Left renal pelvis (tissue), 4 donors: Measurements from ENCODE around the gene ANKRD23. TPM values are rescaled to one million over a fixed set of nuclear protein-coding genes. Genes with fewer than 3 reads are reported as not detected.

Experiments used
- DNase-seq, 4 donors: peaks; one replicate each; pipeline ENCODE4 v3.0.0-alpha.2; 2013; ENCODE audit warnings: low read depth in 4 of 4, low spot score in 3 of 4
- polyA plus RNA-seq, 4 donors: library from polyadenylated mRNA; unstranded; fragments of 120-200 nt; gene quantifications; one replicate each; pipeline ENCODE4 v1.2.1, GENCODE V29; 2013; ENCODE audit not compliant: insufficient read length in 4 of 4

ANKRD23 gene
- polyA plus RNA-seq, 4 donors = 4.1 to 6.1 (median 4.5) TPM

DNA sequence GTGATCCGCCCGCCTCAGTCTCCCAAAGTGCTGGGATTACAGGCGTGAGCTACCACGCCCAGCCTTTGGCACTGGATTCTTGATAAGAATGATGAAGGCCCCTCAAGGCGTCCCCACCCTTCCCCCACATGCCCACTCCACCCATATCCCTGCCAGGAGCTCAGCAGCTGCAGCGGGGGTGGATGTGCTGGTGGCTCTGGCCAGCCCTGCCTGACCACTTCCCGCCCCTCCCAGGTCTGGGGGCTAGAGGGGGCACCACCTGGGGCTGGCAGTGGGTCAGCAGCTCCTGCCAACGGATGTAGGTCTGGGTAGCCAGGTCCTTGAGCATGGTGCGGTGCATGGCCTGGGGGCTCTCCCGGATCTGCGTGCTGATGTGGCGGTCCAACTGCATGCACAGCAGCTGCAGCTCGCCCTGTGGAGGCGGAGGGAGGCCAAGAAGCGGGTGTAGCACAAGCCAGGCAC, 33.8 kb upstream of the ANKRD23 start:
- DNase-seq = no peak

DNA sequence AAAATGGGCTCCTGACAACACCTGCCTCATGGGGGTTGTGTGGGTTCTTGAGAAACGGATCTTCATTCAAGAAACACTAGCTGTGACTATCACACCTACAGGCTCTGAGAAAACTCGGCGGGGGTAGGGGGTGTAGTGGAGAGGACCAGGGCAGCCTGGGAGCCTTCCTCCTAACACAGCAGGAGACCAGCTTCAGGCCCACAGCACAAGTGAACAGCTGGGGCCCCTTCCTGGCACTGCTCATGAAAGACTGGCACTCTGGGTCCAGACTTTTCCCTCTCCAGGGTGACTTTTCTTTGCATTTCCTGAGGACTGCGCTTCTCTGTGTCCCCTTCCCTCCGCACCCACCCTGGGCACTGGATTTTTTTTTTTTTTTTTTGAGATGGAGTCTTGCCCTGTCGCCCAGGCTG, 33.2 kb upstream of the ANKRD23 start:
- DNase-seq = no peak

DNA sequence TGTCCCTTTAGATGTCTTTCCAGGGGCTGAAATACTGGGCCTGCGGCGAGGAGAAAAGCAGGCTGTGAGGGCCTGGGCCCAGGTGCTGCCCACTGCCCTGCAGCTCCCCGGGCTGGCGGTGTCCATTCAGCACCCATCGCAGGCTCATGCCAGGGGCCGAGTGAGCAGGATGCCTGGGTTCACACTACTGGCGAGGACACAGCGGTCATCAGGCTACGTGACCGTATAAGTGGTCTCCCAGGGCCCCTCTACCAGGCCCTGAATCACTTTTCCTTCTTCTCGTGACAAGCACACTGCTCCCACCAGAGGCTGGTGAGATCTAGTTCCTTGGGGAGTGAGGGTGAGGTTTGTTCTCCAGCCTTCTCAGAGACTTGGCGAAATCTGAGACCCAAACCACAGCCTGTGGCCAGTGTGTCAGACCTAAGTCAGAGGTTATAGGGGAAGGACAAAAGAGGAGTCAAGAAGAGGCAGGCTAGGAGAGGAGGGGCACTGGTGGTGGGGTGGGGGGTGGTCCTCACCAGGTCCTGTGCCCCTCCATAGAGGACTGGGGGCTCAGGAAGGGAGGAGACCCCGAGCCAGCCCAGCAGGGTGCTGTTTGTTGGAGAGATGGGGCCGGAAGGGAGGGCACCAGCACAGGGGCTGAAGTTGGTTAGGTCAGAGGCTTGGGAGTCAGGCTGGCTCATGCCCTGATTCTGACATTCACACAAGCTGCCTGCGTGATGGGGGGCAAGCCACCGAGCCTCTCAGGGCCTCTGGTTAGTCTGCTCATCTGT, 32.6 kb upstream of the ANKRD23 start:
- no peak for DNase-seq

DNA sequence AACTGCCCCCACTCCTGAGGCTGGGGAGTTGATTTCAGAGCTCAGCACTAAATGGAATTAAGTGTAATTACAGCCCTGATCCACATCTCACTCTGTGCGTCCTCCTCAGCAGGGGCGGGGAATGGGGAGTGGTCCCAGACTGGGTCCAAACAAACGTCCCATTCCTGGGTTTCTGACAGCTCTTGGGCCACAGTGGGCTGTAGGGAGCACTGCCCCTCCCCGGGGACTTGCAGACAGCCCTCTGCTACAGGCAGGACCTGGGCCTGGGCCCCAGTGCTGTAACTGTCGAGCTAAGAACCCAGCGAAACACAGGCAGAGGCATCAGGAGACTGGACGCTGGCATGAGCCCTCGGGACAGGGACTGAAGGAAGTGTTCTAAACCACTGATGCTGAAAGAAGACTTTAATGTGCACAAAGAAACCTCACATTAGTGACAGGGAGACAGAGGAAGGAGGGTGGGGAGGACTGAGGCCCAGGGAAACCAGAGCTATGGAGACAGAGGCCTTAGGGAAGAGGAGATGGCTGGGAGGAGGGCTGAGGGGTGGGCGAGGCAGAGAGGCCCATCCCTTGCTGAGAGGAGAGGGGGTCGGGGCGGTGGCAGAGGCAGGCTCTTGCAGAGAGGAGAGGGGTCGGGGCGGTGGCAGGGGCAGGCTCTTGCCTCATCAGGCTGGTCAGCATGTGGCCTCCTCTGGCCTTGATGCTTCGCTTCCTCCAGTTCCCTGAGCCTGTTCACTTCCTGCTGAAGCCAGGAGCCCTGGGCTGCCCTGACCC, 31.9 kb upstream of the ANKRD23 start:
- DNase-seq = no peak

DNA sequence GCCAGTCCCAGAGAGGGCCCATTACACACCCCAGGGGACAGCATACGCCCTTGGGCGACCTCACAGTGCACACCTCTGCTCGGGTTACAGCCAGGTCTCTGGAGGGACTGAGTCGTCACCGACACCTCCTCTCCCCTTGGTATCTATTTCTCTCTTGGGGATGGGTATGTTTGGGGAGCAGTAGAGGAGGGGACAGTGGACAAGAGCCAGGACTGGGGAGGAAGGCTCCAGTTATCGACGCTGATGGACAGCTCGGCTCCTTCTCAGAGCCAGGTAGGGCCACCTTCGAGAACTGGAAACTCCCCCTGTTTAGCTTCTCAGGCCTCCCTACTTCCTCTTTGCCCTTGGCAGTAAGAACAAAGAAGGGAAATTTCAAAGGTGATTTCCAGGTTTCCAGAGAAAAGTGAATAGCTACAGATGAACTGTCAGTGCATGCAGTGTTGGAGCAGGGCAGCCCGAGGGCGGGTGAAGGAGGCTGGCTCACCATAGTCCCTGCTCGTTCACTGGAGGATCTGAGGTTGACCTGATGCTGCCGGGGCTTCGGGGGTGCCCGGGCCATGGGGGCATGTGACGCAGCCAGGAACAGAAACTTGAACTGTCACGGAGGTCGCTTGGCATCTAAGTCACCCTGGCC, 30.5 kb upstream of the ANKRD23 start:
- no peak for DNase-seq

DNA sequence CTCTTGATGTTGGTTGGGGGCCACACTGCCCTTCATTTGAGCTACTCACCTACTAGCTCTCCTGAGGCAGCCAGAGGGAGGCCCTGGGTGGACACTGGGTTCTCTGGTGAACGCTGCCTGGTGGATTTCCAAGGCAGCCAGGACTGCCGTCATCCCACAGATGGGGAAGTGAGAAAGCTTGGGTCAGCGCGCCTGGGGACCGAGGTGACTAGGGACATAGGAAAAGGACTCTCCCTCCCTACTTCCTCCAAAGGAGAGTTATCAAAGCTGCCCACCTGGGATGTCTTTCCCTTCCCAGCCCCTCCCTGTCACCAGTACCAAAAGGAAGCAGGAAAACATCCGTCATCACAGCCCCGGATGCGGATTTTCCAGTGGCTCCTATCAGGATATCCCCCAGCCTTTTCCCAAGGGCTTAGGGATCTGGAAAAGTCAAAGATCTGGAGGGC, 29.9 kb upstream of the ANKRD23 start:
- DNase-seq = no peak

DNA sequence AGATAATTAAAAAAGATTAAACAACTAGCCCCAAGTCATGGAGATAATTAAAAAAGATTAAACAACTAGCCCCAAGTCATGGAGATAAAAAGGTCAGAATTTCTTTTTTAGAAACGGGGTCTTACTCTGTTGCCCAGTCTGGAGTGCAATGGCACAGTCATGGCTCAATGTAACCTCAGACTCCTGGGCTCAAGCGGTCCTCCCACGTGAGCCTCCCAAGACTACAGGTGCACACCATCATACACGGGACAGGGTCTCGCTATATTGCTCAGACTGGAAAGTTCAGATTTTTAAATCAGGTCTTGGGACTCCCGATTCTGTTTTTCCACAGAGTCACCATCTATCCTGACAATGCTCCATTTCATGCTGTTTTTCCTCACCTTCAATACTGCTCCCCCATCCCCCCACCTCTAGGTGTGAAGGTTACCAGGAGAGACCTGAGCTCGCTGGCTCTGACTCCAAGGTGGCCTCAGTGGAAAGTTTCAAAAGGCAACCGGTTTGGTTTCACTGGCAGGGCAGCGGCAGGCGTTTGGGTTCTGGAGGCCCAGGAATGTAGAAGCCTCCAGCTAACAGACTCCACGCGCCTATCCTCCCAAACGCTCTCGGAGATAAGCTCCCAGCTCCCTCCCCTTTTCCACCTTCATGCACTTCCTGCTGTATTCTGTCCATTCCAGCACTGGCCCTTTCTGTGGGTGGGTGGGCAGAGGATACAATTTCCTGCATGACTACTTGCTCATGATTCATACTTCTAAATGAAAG, 28.9 kb upstream of the ANKRD23 start:
- DNase-seq = no peak

DNA sequence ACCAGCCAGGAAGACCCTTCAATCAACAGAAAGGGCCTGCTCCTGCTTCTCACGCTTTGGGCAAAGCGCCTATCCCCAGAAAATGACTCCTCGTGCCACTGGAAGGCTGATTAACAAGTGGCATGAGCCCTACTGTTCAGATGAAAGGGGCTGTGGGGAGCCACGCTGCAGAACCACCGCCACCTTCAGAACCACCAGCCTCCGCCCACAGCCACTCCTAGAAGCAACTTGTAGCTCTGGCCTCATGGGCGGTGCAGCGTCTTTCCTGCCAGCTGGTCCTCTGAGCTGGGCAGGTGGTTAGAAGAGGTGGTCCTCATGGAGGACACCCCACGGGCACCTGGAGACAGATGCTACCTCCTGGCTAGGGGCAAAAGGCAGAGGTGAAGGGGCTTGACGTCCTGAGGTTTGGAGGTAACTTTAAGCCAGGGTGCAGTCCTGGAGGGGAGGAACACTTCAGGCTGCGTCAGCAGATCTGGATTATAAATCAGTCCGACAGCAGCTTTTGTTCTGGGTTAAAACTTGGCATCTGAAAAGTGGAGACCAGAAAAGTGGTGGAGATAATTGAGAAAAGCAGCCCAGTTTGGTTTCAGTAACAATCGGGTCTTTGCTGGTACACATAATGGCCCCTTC, 26.9 kb upstream of the ANKRD23 start:
- no peak for DNase-seq

DNA sequence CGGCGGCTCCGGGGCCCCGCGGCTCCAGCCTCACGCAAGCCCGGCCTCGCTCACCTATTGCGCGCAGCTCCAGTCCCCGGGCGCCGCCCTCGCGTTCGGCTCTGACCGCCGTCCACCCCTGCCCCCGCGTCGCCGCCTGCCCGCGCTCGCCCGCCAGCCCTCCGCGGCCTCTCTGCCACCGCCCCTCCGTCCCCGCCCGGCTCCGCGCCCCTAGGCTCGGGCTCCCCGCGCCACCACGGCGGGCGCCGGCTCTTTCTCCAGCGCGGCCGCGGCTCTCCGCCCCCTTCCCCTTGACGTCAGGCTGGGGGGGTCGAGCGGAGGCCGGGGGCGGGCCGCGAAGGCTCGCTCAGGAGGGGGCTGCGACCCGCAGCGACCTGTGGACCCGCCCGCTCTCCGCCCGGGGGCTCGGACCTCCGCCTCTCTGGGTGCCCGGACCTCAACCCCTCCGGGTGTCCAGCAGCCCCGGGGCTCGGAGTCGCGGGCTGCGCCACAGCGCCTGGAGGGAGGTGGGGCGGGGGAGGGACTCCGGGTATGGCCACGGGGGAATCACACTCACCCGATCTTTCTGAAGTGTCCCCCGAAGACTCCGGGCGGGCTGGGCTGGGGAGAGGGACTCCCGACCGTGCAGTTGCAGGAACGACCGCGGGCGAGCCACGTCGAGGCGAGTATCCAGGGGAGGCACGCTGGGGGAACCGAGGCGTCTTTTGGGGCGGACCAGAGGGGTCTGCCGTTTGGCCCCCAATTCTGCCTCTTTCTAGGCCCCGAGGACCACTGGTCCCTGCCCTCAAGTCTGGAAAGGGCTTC, 26.2 kb upstream of the ANKRD23 start, which contains the start of gene SEMA4C:
TSS of gene SEMA4C (minus strand) at position 259 of the 804 bp plus-strand sequence. CDS start 2,194 bp downstream, outside the sequence.
- no peak for DNase-seq

DNA sequence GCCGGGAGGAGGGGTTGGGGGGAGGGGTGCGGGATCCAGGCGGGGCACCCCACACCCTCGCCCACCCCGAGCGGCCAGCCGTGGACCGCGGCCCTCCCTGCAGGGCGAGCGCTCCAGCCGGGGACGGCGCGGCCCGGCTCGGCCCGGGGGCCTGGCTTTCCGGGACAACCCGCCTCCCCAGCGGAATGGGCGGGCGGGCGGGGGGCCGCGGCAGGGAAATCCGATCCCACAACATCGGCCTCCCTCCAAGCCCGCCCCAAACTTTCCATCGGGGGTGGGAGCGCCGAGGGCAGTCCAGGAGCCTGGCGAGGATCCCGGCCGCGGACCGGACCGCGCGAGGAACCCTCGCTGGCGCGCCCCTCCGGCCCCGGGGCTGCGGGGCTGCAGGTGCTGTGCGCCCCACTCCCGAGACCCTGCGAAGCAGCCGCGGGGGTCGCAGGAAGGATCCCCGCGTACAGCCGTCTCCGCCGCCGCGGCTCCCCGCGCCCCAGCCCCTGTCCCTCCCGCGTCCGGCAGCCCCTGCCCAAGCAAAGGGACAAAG, 25.5 kb upstream of the ANKRD23 start:
- DNase-seq = peak in 1 of 4 donors; percentile 68

DNA sequence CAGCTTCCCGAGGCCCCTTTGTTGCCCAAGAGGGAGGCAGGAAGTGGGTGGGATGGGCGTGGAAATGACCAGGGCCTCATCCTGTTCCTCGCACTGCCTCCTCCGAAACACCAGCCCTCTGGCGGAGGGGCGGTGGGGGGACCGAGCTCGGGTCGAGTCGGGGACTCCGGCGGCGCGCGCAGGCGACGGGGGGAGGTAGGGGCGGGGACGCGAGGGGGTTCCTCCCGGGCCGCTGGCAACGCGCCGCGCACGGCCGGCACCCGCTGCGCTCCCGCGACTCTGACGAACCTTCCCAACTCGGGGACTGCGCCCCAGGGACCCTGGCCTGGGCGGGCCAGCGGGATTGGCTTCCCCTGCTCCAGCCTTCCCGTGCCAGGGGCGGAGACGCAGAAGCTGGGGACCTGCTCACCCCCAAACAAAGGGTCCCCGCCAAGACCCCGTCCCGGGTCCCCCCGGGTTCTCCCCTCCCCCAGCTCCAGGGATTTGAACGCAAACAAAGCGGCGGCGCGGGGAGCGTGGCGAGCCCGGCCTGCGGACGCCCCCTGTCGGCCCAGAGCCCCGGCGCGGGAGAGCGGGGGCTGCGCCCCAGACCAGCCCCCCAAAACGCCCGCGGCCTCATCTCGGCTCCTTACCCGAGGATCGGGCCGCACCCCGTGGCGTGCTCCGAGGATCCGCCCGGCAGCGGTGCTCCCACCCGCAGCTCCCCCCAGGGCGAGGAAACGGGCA, 24.9 kb upstream of the ANKRD23 start:
- DNase-seq = peak in 3 of 4 donors; percentile 70 to 84 (median 80)

DNA sequence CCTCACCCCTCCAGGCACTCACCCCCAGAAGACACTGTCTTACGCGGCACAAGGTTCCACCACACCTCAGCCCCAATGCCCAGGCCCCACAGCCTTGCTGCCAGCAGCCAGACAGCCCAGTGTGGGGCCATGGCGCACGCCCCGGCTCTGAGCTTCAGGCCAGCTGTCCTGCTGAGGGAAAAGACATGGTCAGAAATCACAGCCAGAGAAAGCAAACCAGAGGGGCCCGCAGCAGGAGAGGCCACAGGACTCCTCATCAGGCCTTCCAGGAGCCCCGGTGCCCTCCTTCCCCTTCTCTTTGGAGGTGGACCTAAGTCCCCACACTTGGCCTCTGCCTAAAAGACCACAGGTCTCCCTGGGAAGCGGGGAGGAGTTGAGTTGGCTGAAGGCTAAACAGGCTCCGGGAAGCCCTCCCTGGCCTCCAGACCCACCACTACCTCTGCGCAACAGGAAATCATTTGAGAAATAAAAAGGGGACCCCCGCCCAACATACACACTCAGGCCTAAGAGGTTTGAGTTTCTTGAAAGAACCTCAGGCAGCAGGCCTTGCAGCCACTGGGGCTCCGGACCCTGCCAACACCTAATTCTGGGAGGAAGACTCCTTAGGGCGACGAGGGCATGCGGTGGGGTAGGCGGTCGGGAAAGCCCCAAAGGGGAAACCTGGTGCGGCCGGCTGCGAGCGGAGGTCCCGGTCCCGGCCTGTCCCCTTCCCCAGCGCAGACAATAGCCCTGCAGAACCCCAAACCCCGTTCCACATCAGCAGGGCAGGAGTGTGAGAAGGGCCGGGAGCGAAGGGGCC, 24.1 kb upstream of the ANKRD23 start:
- DNase-seq = no peak

DNA sequence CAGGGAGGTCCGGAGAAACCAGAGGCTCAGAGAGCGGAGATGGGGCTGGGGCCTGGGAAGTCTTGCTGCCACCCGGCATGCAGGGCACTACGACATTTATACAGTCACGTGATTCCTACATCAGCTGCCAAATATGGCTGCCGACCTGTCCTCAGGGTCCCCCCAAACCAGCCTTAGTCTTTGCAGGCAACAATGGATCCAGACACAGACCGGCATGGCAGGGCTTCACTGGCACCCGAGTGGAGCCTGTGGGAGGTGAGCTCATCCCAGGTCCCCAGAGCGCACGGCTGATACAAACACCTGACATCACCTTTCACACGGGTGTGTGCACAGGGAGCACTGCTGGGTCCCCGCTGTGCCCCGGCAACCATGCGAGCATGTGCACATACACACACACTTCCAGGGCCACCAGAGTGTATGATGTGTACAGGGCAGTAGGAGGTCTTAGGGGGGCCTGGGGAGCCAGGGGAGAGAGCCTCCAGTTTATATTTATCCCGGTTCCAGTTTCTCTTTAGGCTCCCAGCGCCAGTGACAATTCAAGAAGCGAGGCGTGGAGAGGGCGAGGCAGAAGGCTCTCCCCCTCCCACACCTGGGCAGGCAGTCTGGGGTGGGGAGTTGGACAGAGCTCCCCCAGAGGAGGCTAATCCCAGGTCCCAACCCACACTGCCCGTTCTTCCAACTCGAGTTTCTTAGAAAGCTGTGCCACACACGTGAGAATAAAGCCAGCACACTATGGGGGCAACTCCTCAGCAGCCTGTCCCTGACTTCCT, 23.4 kb upstream of the ANKRD23 start:
- no peak for DNase-seq

DNA sequence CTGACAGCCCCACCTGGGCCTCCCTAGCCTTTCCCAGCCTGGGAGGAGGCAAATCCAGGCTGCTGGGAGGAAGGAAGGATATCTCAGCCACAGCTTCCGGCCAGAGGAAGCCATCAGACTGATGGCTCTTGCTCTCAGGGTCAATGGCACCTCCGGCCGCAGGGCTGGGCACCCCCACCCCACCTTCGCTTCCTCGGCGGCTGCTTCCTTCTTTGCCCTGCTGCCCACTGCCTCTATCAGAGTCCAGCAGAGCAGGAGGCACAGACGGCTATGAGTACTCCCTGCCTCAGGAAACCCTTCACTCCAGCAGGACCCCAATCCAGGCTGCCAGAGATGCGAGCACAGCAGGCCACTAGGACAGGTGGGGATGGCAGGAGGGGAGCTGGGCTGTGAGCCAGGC, 22.8 kb upstream of the ANKRD23 start:
- no peak for DNase-seq

DNA sequence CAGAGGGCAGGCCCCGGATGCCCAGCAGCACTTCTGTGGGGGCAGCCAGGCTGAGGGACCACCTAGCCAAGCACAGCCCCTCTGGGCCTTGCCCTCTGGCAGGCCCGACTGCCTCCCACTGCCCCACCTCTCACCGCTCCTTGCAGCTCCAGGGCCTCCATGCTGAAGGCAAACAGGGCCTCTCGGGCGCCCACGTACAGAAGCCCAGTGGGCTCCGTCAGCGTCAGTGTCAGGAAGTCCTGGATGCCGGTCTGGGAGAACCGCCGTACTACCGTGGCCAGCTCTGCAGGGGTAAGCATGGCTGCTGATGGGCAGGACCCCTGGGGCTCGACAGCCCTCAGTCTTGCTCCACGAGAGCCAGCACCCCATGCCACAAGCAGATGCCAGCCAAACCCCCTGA, 22.3 kb upstream of the ANKRD23 start:
- DNase-seq = no peak

DNA sequence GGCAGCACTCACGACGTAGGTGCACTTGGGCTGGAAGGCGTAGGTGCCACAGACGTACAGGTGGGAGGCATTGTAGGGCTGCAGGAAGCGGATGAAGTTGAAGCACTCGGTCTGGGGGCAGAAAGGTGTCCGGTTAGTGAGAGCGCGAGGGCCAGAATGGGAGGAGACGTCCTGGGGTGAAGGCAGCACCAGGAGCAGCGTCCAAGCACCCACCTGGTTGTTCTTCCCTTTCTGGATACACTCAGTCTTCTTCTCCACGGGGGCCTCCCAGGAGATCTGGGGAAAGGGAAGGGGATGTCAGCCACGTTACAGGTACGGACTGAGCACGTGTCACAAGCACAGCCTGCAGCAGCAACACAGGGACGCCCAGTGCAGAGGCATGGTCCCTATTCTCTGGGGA, 21.8 kb upstream of the ANKRD23 start:
- DNase-seq = no peak
